Putamen (tissue), 1 donor: ENCODE results near the gene EMC8.

Source experiments
- DNase-seq: peaks from one replicate; pipeline ENCODE4 v3.0.0-alpha.2; 2016; ENCODE audit warnings: low spot score

Gene EMC8

GRCh38 chr16:85729452-85730185, 69.7 kb downstream of the EMC8 start:
- DNase-seq, result no peak

GRCh38 chr16:85728879-85729278, 70.5 kb downstream of the EMC8 start:
- no peak for DNase-seq
